HG02885 (cell line): Measurements from ENCODE around the gene UNC13C.

Source experiments
- ATAC-seq: cut with Tn5 transposase; IDR thresholded peaks from one replicate; pipeline ENCODE4 v1.9.1; 2021; ENCODE audit warnings: mild to moderate bottlenecking; ENCODE audit not compliant: unreplicated experiment, poor library complexity

UNC13C gene

DNA sequence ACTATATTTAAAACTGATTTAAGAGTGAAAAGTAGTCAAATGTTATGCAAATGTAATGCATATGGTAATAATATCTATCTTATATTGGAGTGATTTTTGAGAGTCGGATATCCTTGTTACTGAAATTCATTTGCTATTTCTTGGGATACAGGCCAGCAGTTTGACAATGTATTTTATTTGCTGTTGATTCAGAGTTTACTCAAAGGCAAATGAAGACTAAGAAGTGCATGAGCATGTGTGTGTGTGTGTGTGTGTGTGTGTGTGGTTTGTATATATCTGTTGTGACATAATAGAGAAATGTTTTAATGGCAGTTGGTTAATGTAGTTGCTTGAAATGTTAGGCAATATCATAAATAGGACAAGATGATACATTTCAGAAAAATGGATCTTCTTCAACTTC, 39.0 kb downstream of the UNC13C start:
- no peak for ATAC-seq

DNA sequence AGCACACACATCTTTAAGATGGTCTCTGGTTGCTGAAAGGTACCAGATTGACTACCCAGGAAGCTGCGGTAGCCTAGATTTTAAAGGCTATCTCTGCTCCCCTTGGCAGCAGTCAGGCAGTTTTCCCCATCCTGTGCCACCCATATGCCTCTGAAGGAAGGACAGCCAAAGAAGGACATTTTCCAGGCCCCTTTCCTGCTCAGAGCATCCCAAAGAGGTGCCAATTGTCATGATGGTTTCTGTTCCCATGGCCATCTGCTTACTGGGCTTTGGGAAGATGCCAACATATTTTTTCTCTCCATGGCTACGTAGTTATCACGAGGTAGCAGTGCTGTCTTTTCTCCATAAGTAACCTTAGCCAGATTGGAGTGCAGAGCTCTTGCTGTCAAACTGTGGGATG, 39.7 kb downstream of the UNC13C start:
- ATAC-seq: no peak

DNA sequence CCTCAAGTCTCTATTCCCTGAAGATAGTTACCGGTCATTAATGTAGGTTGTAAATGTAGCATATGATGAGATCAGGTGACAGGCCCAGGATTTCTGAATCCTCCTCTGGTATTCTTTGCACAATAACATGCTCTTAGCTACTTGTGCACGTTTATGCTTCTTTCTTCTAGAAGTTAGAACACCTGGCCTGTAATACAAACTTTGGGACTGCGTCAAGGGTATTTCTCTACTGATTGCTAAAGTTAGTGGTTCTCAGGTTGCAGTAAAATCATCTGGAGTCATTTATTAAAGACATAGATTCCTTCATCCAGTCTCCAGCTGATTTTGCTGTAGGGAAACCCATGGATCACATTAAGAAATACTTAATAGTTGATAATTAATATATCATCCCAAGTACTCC, 48.0 kb downstream of the UNC13C start:
- no peak for ATAC-seq

DNA sequence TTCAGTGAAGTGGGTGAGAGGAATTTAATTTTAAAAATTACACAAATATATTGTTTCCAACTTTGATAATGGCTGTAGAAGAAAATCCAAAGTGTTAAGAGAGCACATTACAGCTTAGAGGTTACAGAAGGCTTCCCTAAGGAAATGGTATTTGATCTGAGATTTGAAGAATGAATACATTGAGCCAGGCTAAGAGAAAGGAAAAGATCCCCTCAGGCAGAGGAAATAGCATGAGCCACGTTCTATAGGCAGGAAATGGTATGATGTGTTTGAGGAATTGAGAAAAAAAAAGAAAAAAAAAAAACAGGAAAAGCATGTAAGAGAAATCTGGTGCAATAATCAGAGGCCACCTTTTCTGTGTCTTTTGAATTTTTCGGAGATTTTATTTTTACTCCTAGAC, 48.6 kb downstream of the UNC13C start:
- no peak for ATAC-seq

DNA sequence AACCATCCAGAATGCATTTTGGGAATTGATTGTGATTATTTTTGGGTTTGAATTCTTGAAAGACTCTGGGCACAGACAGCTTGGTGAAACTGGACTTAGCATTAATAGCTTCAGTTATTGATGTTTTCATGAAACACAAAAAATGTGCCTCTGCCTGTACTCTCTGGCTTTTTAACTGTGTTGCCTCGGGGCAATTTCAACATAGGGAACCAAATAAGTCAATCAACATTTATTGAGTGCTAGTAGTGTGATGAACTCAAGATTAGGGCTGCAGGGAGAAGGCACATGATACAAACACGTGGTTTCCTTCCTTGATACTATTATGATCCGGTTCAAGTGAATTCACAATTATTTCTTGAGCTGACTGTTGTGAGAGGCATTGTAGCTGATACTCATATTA, 50.8 kb downstream of the UNC13C start:
- no peak for ATAC-seq

DNA sequence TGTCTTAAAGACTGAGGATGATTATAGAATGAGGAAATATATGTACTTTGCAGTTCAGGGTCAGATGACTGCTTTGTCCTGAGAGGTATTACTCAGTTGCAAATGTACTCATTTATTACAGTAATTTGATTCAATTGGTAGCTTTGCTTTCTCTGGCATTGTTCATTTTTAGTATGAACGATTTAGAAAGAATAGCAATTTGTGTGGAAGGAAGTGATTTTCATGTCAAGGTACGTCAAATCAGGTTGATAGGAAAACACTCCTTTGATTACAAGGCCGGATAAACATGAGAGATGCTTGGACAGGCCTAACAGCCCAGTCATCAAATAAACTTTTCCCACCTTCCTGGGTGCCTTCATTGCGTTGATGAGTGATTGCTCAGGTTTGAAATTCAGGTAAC, 53.8 kb downstream of the UNC13C start:
- no peak for ATAC-seq

DNA sequence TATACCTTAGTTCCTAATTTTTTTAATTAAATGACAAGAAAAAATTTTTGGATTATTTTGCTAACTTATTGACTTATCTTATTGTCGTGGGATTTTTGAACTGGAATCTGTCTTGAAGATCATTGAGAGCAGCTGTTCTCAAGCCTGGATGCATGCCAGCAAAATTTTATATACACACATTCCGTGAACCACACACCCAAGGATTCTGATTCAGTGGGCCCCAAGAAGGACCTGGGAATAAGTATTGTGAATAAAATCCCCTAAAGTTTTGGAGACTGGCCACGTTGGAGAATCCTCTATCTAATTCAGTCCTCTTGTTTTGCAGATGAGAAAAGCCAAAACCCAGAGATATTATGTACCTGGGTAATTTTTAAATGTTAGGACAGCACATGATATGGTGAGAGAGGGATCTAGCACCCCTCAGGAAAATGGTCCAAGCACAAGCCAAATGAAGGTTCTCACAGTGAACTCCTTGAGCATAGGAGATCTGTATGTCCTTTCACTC, 55.2 kb downstream of the UNC13C start:
- no peak for ATAC-seq

DNA sequence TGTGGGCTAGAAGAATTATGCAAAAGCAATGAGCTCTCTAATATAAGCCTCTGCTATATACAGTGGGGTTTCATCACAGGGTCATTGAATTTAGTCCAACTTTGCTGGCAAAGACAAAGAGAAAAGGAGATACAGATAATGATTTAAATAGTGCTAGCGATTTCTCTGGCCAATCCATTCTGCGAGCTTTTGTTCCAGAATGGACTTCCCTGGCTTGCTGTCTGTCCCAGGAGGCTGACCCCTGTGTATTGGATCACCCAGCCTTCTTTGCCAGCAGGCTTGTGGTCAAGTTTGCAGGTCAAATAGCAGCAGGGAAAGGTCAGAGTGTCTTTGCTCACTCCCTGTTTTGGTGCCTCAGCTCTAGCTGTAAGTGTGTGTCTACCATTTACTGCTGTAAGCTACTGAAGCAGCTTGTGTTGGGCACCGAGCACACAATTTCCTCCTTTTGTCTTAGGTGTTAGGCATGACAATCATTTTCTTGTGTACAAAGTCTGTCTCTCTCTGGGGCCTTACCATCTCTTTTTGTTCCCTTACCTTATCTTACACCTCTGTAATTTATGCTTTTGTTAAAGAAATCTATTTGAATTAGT, 55.7 kb downstream of the UNC13C start:
- no peak for ATAC-seq

DNA sequence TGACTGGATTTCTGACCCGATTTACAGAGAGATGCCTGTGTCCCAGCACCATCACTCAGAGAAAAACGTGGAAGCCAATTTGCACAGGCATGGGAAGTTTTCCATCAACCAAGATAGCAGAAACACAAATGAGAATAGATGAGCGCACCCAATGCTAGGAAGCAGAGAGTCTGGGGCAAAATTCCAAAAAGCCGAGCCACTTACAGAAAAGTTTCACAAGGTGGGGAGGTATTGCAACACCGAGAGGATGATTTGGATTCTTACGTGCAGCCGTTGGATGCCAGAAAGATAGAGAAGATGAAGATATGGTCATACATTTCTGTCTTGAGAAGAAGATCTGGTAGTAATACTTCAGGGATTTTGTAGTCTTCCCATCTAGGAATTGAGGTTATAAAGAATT, 57.4 kb downstream of the UNC13C start:
- ATAC-seq: no peak

DNA sequence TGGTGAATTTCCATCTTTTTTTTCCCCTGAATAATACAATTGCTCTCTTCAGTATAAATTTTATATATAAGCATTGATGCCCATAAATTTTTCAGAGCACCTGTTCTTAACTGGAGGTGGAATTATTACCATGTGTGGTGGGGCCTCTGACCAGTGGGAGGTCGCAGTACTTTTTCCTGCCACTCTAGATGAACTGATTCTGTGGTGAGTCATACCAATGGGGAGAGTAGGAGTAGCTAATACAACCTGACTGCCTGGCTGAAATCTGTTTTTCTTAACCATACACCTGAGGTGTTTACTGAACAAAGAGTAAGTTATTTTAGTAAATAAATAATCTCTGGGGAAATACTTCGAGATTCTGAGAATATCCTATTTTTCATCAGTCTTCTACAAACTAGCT, 67.2 kb downstream of the UNC13C start:
- no peak for ATAC-seq

DNA sequence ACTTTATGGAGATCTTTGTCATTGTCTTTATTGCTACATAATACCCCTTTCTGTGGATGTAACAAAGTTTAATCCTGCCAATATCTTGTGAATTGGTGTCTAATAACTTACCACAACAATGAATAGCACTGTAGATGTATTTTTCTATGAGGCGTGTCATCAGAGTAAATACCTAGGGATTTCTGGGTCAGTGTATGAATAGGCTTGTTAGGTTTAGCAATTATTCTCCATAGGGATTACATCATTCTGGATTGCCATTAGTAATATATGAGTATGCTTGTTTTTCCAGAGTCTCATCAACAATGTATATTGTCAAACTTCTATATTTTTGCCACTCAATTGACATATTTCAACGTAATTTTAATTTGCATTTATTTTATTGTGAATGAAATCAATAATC, 67.9 kb downstream of the UNC13C start:
- ATAC-seq: no peak

DNA sequence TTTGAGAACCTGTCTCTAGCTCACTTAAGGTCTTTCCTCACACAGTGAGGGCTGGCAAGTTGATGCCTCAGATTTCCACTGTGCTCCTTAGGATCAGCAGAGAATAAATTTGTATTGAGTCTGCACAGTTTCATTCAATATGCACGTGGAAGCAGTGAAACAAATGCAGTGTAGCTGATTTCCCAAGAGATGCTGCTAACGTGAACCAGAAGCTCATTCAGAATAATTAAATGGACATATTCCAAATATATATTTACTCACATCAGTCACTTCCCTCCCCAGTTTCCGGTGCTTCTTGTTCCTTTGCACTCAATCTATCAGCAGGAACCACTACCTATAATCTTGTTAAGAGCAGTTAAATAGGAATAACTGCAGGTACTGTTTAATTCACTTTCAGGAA, 86.1 kb downstream of the UNC13C start:
- no peak for ATAC-seq

DNA sequence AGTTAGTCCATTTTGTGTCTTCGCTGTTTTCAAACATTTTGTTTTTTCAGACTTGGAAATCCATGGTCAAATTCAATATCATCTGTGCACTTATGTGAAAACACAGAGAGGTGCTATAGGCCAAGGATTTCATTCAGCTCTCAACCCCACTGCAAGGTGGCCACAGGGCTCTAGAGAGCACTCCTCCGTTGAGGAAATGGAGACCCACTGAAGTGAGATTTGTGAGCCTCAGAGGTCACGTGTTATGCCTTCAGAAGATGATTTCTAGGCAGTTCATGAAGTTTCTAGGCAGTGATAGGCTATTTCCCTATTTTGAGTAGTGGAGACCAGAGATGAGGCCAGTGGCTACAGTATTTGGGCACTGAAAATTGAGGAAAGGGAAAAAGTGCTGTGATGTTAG, 88.2 kb downstream of the UNC13C start:
- ATAC-seq: no peak

DNA sequence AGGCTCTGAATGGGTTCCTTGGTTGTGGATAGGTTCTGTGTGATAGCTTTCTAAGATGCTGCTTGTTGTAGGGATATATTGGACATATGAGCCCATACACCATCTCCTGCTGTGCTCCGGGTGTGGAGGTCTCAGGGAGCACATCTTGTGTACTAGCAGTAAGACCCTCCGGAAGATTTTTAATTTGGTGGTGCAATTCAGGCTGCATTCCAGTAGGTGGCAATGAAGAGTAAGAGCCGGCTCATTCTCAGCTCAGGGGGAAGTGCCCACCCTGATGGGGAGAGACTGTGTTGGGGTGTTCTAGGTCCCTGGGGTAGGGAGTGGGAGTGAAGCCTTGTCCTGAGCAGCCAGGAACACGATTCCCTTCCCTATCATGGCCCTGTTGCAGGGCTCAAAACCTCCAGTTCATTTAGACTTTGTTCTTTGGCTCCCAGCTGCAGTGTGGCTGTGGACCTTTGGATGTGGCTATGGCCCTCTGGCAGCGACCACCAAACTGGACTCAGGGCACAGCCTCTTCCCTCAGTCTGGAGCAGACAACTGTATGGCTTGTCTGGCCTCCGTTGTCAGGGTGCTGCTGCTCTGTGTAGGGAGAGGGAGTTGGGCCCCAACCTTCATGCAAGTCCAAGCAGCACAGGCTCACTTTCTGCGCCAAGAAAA, 104.7 kb downstream of the UNC13C start:
- peak; percentile 65 for ATAC-seq

DNA sequence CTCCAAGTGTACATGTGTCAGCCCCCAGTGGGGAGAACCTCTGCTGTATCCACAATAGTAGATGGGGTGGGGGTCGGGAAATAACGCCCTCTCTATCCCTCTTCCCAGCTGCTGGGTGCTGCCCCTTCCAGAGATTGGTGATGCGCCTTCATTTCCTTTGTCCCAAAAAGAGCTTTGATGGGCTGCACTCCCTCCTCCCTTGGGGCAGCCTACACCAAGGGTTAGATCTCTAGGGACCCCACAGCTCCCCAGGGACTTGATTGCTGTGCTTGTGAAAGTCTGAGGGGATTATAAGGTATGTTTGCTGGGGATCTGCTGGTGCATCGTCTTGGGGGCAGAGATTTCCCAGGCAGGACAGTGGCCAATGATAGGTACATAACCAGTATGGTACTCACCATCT, 105.3 kb downstream of the UNC13C start:
- no peak for ATAC-seq

DNA sequence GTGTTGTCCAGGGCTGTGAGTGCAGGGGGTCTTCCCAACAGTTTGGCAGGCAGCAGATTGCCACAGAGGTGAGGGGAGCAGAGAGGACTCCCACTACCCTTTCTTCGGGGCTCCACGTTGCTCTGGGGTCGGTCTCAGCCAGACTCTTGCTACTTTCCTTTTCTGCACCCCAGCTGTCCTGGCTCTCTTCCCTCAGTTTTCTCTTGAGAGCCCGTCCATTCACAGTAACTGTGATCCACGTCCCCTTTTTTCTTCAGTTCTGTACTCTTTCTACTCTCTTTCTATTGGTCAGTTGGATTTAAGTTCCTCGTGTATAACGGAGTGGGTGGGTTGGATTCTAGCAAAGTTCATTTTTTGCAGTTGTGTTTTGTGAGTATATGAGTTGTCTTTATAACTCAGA, 105.8 kb downstream of the UNC13C start:
- ATAC-seq: no peak

DNA sequence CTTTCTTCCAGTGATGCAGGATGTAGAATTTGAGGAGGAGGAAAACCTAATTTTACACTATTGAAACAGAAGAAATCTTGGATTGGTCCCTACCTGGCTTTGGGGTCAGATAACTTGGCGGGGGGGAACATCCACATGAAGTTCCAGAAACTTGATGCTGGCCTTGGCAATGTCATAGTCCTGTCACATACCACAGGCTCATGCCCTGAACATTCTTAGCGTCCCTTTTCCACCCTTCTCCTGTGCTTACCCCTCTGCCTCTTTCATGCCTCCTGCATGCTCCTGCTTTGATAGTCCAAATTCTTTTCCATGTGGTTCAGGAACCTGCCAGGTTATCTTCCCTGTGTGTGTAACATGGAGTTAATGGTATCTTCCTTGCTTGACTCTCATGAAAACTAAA, 110.6 kb downstream of the UNC13C start:
- no peak for ATAC-seq

DNA sequence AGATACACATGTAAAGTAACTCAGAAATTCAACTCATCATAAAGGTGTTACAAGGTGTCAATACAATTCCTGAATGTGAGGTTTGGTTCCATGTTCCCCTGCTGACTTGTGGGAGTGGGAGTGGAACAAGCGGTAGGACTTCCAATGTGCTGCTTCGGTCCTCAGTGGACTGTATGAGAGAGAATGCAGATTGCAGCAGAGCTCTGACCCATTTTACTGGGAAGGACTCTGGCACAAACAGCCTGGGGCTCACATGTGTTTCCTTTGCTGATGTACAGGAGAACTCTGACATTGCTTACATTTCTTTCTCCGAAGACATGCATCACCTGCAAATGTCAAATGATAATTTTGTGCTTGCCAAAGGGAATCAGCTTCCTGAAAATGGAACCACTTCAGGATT, 111.5 kb downstream of the UNC13C start:
- ATAC-seq: no peak

DNA sequence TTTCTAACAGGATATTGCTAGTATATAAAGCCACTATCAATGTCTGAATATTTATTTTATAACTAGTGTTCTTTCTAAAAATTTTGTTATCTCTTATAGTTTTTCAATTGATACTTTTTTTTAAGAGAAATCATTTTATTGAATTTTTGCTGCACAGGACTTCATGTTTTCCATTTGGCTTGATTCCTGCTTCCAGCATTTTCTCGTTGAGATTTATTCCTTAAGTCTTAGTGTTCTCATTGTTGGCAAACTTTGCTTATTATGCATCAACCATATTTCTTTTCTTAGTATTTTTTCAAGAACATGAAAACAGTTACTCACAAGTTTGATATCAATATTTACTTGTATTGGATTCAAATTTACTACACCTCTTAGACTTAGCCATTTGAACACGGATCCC, 113.4 kb downstream of the UNC13C start:
- ATAC-seq: no peak

DNA sequence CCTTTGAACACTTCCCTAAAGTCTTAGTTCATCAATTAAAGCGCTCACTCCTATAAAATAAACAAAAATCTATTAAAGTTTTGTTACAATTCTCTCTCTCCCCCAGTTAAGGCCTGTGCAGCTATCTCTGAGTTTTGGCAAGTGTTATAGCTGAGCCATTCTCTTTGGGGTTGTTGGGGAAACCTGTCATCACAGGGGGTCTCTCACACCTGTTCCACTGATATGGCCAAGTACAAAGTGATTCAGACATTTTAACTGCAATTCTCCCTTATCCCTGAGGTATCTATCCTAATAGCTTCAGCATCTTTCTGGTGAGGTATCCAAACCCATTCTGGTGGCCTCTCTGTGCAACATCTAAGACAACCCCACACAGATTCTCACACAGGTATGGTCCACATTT, 116.4 kb downstream of the UNC13C start:
- no peak for ATAC-seq

DNA sequence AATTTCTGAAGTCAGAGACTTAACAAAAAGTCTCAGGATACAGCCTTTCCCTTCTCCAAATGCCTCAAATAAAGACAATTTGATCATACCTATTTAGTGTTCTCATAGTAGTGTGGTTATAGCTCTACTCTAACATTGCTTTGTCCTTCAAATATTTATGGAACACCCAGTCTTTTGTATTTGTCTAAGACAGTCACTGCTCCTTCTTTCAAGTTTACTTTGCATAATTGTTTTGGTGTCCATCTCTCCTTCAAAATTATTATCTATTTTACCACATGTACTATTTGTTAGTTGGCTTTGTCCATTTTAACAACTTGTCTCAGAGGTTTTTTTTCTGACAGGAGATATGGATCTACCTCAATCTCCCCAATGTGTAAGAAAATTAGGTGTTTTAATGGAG, 118.8 kb downstream of the UNC13C start:
- ATAC-seq: no peak

DNA sequence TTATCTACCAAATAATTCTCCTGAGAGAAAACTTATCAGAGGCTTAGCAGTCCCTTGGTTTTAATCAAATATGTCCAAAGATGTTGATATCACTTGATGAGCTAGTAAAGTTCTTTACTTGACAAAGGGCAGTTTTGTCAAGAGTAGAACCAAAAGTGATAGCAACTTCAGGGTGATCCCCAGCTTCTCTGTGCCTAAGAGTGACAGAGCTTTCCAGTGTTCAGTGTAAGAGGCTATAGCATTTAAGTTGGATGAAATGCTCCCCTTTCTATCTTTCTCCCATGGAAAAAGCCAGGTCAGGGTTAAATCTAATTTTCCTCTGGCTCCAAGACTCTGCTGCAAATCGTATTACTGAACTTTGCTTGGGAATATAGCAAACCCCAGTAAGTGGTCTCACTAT, 120.8 kb downstream of the UNC13C start:
- no peak for ATAC-seq
